Panc1 (cell line): ENCODE results near the gene ELF4. TPM values are rescaled to one million over a fixed set of nuclear protein-coding genes. Genes with fewer than 3 reads are reported as not detected.

Experiments used
- ATAC-seq: fragments of 200-7000 bp; cut with Tn5 transposase; 2 replicates; pipeline ENCODE4 v1.9.1; 2020; ENCODE audit warnings: mild to moderate bottlenecking, moderate library complexity
- BruUV-seq: library from RNA; stranded (reverse); fragments of 400-500 nt; replicated peaks from 2 replicates; lab custom pipeline; 2021; lab: Mats Ljungman, UMichigan
- CTCF ChIA-PET: fragments of 300-600 bp; sonication (Branson Sonifier 250); formaldehyde crosslinking; loops from one replicate; lab custom pipeline; 2022; ENCODE audit warnings: antibody characterized with exemption; lab: Charles Lee
- POLR2A ChIA-PET: fragments of 300-600 bp; sonication (Branson Sonifier 250); formaldehyde crosslinking; loops from one replicate; lab custom pipeline; 2022; ENCODE audit warnings: antibody characterized with exemption; lab: Charles Lee
- DNase-seq: peaks from one replicate; pipeline ENCODE4 v3.0.0-alpha.2; 2010; ENCODE audit warnings: low read depth, low spot score
- H3K27ac ChIP-seq: 2 replicates; pipeline ENCODE4 v1.5.1; 2011; ENCODE audit warnings: mild to moderate bottlenecking, low read length, inconsistent platforms
- H3K27me3 ChIP-seq: fragments of 200-500 bp; sonication (Bioruptor generic); 2 replicates; pipeline ENCODE4 v1.6.0; 2014; ENCODE audit warnings: low read length, inconsistent platforms; ENCODE audit not compliant: control insufficient read depth, insufficient read depth
- H3K36me3 ChIP-seq: fragments of 200-500 bp; sonication (Bioruptor generic); 2 replicates; pipeline ENCODE4 v1.5.1; 2014; ENCODE audit warnings: inconsistent platforms, mild to moderate bottlenecking, low read length, moderate library complexity; ENCODE audit not compliant: control insufficient read depth, insufficient read depth
- H3K4me1 ChIP-seq: 2 replicates; pipeline ENCODE4 v1.5.1; 2011; ENCODE audit warnings: inconsistent platforms, mild to moderate bottlenecking, low read length, moderate library complexity; ENCODE audit not compliant: control insufficient read depth, insufficient read depth
- H3K4me3 ChIP-seq, 2 experiments: 2 replicates each; pipeline ENCODE4 v1.5.1; 2011 to 2012; ENCODE audit warnings: low read depth in 2 of 2, low read length in 2 of 2, mild to moderate bottlenecking in 2 of 2, inconsistent platforms in 1 of 2, moderate library complexity in 1 of 2
- H3K9me3 ChIP-seq: fragments of 200-500 bp; sonication (Bioruptor generic); 2 replicates; pipeline ENCODE4 v1.5.1; 2014; ENCODE audit warnings: low read depth, mild to moderate bottlenecking, inconsistent platforms, low read length, moderate library complexity; ENCODE audit not compliant: control insufficient read depth, insufficient read depth
- POLR2AphosphoS5 ChIP-seq: IDR thresholded peaks from 2 replicates; pipeline ENCODE4 v1.6.1; 2012; ENCODE audit warnings: mild to moderate bottlenecking, low read depth, low read length, moderate library complexity
- SIN3A ChIP-seq: IDR thresholded peaks from 2 replicates; pipeline ENCODE4 v1.6.1; 2012; ENCODE audit warnings: low read depth, mild to moderate bottlenecking, low read length, moderate library complexity, borderline replicate concordance; ENCODE audit not compliant: insufficient read depth
- TCF7L2 ChIP-seq: IDR thresholded peaks from 2 replicates; pipeline ENCODE4 v1.6.1; 2011; ENCODE audit warnings: mild to moderate bottlenecking, low read depth, low read length, inconsistent platforms
- in situ Hi-C: cut with HindIII; loops from 2 replicates; pipeline ENCODE4 v1.10.0; 2016; ENCODE audit warnings: low sequenced_read_pairs, low pct_unique_long_range_greater_than_20kb
- intact Hi-C: fragments of 100-400 bp; cut with micrococcal nuclease; formaldehyde crosslinking; loops from one replicate; pipeline ENCODE4 v1.10.0; 2022; ENCODE audit not compliant: unreplicated experiment
- total RNA-seq: library from RNA; stranded (reverse); gene quantifications from one replicate; pipeline ENCODE4 v1.2.1, GENCODE V29; 2021; ENCODE audit not compliant: unreplicated experiment
- TF ChIP-seq, protein P1 (sequence below), 2 experiments: IDR thresholded peaks; 2 replicates each; pipeline ENCODE4 v1.6.1; 2011 to 2012; ENCODE audit warnings: low read depth in 2 of 2, control low read depth in 1 of 2, low read length in 1 of 2, mild to moderate bottlenecking in 1 of 2, moderate library complexity in 1 of 2; ENCODE audit not compliant: insufficient read depth in 1 of 2
- TF ChIP-seq, protein P2 (sequence below): fragments of 450-650 bp; IDR thresholded peaks from 2 replicates; pipeline ENCODE4 v1.5.1; 2017; ENCODE audit warnings: mild to moderate bottlenecking

Gene ELF4
- total RNA-seq, 1 experiment from 2014 or later, result 48.0 TPM

DNA sequence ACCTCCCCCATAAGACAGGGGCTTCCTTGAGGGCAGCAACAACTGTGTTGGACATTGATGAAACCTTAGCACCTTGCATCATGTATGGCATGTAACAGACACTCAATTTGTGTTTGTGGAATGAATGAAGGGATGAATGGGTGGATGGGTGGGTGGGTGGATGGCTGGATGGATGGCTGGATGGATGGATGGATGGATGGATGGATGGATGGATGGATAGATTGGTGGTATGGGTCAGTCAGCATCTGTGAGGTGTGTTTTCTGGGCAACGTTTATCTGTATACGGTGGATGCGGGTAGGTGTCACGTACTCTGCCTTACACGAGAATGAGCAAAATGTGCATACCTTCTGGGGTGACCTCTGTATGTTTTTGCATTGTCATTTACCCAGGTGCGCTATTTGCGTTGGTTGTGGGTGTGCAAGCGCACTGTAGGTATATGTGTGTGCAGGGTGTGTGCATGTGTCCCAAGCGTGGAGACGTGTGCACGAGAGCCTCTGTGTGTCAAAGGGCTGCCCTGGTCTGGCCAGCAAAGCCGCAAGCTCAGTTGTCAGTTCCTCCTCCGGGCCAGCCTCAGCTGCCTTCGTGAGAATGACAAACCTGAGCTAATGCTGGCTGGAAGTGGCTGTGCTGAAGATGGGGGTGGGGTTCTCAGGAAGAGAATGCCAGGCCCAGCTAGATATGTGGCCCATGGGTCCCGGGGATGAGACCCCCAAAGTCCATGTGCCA lies 26.5 kb downstream of the ELF4 start:
- H3K27ac ChIP-seq, result no peak overlapping the region; the same call in 1 of the 2 replicates
- no peak overlapping the region for H3K4me3 ChIP-seq
- TF ChIP-seq TCF7L2 (no peak), SIN3A (no peak), POLR2AphosphoS5 (no peak)
- TF ChIP-seq, protein P1, sequence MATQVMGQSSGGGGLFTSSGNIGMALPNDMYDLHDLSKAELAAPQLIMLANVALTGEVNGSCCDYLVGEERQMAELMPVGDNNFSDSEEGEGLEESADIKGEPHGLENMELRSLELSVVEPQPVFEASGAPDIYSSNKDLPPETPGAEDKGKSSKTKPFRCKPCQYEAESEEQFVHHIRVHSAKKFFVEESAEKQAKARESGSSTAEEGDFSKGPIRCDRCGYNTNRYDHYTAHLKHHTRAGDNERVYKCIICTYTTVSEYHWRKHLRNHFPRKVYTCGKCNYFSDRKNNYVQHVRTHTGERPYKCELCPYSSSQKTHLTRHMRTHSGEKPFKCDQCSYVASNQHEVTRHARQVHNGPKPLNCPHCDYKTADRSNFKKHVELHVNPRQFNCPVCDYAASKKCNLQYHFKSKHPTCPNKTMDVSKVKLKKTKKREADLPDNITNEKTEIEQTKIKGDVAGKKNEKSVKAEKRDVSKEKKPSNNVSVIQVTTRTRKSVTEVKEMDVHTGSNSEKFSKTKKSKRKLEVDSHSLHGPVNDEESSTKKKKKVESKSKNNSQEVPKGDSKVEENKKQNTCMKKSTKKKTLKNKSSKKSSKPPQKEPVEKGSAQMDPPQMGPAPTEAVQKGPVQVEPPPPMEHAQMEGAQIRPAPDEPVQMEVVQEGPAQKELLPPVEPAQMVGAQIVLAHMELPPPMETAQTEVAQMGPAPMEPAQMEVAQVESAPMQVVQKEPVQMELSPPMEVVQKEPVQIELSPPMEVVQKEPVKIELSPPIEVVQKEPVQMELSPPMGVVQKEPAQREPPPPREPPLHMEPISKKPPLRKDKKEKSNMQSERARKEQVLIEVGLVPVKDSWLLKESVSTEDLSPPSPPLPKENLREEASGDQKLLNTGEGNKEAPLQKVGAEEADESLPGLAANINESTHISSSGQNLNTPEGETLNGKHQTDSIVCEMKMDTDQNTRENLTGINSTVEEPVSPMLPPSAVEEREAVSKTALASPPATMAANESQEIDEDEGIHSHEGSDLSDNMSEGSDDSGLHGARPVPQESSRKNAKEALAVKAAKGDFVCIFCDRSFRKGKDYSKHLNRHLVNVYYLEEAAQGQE (IDR thresholded peaks at IDR 0.05; ENCODE audit: insufficient read depth in 1 of 2, low read depth in 2 of 2, low read length in 1 of 2), result no peak
- TF ChIP-seq, protein P2, sequence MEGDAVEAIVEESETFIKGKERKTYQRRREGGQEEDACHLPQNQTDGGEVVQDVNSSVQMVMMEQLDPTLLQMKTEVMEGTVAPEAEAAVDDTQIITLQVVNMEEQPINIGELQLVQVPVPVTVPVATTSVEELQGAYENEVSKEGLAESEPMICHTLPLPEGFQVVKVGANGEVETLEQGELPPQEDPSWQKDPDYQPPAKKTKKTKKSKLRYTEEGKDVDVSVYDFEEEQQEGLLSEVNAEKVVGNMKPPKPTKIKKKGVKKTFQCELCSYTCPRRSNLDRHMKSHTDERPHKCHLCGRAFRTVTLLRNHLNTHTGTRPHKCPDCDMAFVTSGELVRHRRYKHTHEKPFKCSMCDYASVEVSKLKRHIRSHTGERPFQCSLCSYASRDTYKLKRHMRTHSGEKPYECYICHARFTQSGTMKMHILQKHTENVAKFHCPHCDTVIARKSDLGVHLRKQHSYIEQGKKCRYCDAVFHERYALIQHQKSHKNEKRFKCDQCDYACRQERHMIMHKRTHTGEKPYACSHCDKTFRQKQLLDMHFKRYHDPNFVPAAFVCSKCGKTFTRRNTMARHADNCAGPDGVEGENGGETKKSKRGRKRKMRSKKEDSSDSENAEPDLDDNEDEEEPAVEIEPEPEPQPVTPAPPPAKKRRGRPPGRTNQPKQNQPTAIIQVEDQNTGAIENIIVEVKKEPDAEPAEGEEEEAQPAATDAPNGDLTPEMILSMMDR, result no peak
- ChIA-PET CTCF (no interaction called here), POLR2A (no interaction called here)
- DNase-seq (no peak), ATAC-seq (no peak)
- no peaks in the 10 kb centered on the region for H3K27me3 ChIP-seq
- in situ Hi-C loops (no loop called here), intact Hi-C loops (no loop called here)
- peaks cover 42% of the 10 kb centered on the region for H3K4me1 ChIP-seq
- no TSS peak for BruUV-seq
- H3K9me3 ChIP-seq, result no peaks in the 10 kb centered on the region
- H3K36me3 ChIP-seq, result no peaks in the 10 kb centered on the region

DNA sequence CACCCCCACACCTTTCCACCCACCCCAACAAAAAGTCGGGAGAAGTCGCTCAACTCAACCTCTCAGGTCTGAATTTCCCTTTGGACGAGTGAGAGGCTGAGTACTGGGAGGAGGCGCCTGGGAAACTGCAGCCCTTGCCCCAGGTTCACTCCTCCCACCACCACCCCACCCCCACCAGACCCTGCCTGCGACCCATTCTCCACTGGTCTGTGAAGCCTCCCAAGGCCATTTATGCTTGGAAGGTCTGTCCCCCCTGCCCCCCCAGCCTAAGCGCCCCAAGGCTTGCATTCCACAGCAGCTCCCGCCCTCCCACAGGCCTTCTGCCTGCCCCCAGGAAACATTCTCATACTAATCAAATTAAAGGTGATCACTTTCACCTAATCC lies 27.2 kb downstream of the ELF4 start:
- Histone ChIP-seq H3K36me3 (no peaks in the 10 kb centered on the region), H3K4me3 (no peak overlapping the region), H3K27ac (no peak overlapping the region), H3K27me3 (no peaks in the 10 kb centered on the region), H3K4me1 (peaks cover 42% of the 10 kb centered on the region), H3K9me3 (no peaks in the 10 kb centered on the region)
- intact Hi-C loops (no loop called here), in situ Hi-C loops (no loop called here)
- ATAC-seq, result no peak
- POLR2A ChIA-PET, result no interaction called here
- TF ChIP-seq TCF7L2, result no peak
- no peak for TF ChIP-seq SIN3A
- TF ChIP-seq, protein P2, result no peak
- TF ChIP-seq POLR2AphosphoS5, result no peak
- TF ChIP-seq, protein P1 (IDR thresholded peaks at IDR 0.05; ENCODE audit: insufficient read depth in 1 of 2, low read depth in 2 of 2, low read length in 1 of 2), result no peak
- DNase-seq, result no peak
- no TSS peak for BruUV-seq
- CTCF ChIA-PET, result no interaction called here
